HG03066 (cell line): ENCODE data around the gene NCBP1.
"Not testable (repeated sequence)": the region's sequence is repeated elsewhere in the genome, so short reads cannot be mapped to it uniquely, and the experiment has no call there.

ENCODE experiments used
- ATAC-seq: cut with Tn5 transposase; IDR thresholded peaks from one replicate; pipeline ENCODE4 v1.9.1; 2021; ENCODE audit warnings: low read depth; ENCODE audit not compliant: unreplicated experiment

The NCBP1 gene

GRCh38 chr9:97632985-97633858 lies at the start of gene NCBP1, which contains the start of gene TSTD2:
NCBP1 (plus strand) TSS chr9:97633821; CDS start chr9:97633882, 61 bp downstream.
TSTD2 (minus strand) TSS chr9:97633368; CDS start chr9:97627562, 5,806 bp downstream.
- peak; percentile 89 for ATAC-seq

- ATAC-seq, result not testable (repeated sequence)
These were observed 48.8 kb upstream of the NCBP1 start for GRCh38 chr9:97584778-97585177.

- ATAC-seq, result not testable (repeated sequence)
These were observed 46.7 kb upstream of the NCBP1 start for GRCh38 chr9:97586909-97587308.

GRCh38 chr9:97591535-97591934 lies 42.1 kb upstream of the NCBP1 start:
- no peak for ATAC-seq

- no peak for ATAC-seq
These were observed 41.5 kb upstream of the NCBP1 start for GRCh38 chr9:97592126-97592525.

GRCh38 chr9:97593960-97594359 lies 39.7 kb upstream of the NCBP1 start:
- ATAC-seq, result no peak

GRCh38 chr9:97594381-97594921 lies 39.2 kb upstream of the NCBP1 start:
- ATAC-seq, result no peak

GRCh38 chr9:97596906-97597305 lies 36.7 kb upstream of the NCBP1 start:
- ATAC-seq, result no peak

GRCh38 chr9:97598461-97599288 lies 34.9 kb upstream of the NCBP1 start:
- ATAC-seq, result peak; percentile 84

- no peak for ATAC-seq
These were observed 34.2 kb upstream of the NCBP1 start for GRCh38 chr9:97599314-97599846.

- ATAC-seq, result no peak
These were observed 32.9 kb upstream of the NCBP1 start for GRCh38 chr9:97600531-97601227.

- ATAC-seq, result no peak
These were observed 32.3 kb upstream of the NCBP1 start for GRCh38 chr9:97601228-97601898.

- ATAC-seq, result no peak
These were observed 31.2 kb upstream of the NCBP1 start for GRCh38 chr9:97602430-97602829.

- no peak for ATAC-seq
These were observed 28.5 kb upstream of the NCBP1 start for GRCh38 chr9:97604901-97605645.

GRCh38 chr9:97615439-97616072 lies 18.1 kb upstream of the NCBP1 start:
- no peak for ATAC-seq

GRCh38 chr9:97617939-97618416 lies 15.6 kb upstream of the NCBP1 start:
- no peak for ATAC-seq

- not testable (repeated sequence) for ATAC-seq
These were observed 13.6 kb upstream of the NCBP1 start for GRCh38 chr9:97620063-97620462.

- not testable (repeated sequence) for ATAC-seq
These were observed 11.1 kb upstream of the NCBP1 start for GRCh38 chr9:97622483-97622882.
